OCI-LY1 (cell line): Measurements from ENCODE around the gene GNAS.

Source experiments
- H2AFZ ChIP-seq: fragments of 200-600 bp; sonication (generic), shearing (Covaris generic); 2 replicates; pipeline ENCODE4 v1.6.0; 2014; ENCODE audit warnings: antibody characterized with exemption, mild to moderate bottlenecking, low read length
- H3F3A ChIP-seq: fragments of 200-600 bp; sonication (generic), shearing (Covaris generic); 2 replicates; pipeline ENCODE4 v1.6.0; 2014; ENCODE audit warnings: mild to moderate bottlenecking, antibody characterized with exemption, low read length, moderate library complexity; ENCODE audit not compliant: insufficient read depth
- H3K27ac ChIP-seq: fragments of 200-600 bp; sonication (generic); 2 replicates; pipeline ENCODE4 v1.5.1; 2014; ENCODE audit warnings: low read length, mixed run types, mild to moderate bottlenecking, low read depth; ENCODE audit not compliant: poor library complexity, severe bottlenecking
- H3K27me3 ChIP-seq: fragments of 200-600 bp; sonication (generic); 2 replicates; pipeline ENCODE4 v1.6.0; 2014; ENCODE audit warnings: antibody characterized with exemption, mild to moderate bottlenecking, low read length, moderate library complexity; ENCODE audit not compliant: insufficient read depth
- H3K36me3 ChIP-seq: fragments of 200-600 bp; sonication (generic); 2 replicates; pipeline ENCODE4 v1.6.1; 2014; ENCODE audit warnings: mild to moderate bottlenecking, antibody characterized with exemption, low read length, moderate library complexity, mixed read lengths; ENCODE audit not compliant: insufficient read depth
- H3K4me1 ChIP-seq: fragments of 200-600 bp; sonication (generic); 2 replicates; pipeline ENCODE4 v1.5.1; 2014; ENCODE audit warnings: mild to moderate bottlenecking, low read length, moderate library complexity; ENCODE audit not compliant: insufficient read depth, severe bottlenecking
- H3K4me2 ChIP-seq: fragments of 200-600 bp; sonication (generic), shearing (Covaris generic); 2 replicates; pipeline ENCODE4 v1.6.1; 2014; ENCODE audit warnings: low read length
- H3K4me3 ChIP-seq: fragments of 200-600 bp; sonication (generic); 2 replicates; pipeline ENCODE4 v1.5.1; 2014; ENCODE audit warnings: low read length, low read depth, mild to moderate bottlenecking, mixed read lengths; ENCODE audit not compliant: poor library complexity, severe bottlenecking
- H3K79me2 ChIP-seq: fragments of 200-600 bp; shearing (Covaris generic); 2 replicates; pipeline ENCODE4 v1.6.1; 2016; ENCODE audit warnings: mixed run types, low read length, mixed read lengths; ENCODE audit not compliant: insufficient read depth
- H3K9ac ChIP-seq: fragments of 200-600 bp; sonication (generic), shearing (Covaris generic); 2 replicates; pipeline ENCODE4 v1.6.1; 2014; ENCODE audit warnings: mild to moderate bottlenecking, low read length, mixed read lengths
- H3K9me2 ChIP-seq: fragments of 200-600 bp; sonication (generic), shearing (Covaris generic); 2 replicates; pipeline ENCODE4 v1.6.1; 2014; ENCODE audit warnings: low read depth, mild to moderate bottlenecking, low read length, mixed read lengths
- H3K9me3 ChIP-seq: fragments of 200-600 bp; shearing (Covaris generic); 2 replicates; pipeline ENCODE4 v1.6.1; 2014; ENCODE audit warnings: low read length, mixed read lengths
- H4K20me1 ChIP-seq: fragments of 200-600 bp; sonication (generic), shearing (Covaris generic); 2 replicates; pipeline ENCODE4 v1.6.0; 2016; ENCODE audit warnings: mild to moderate bottlenecking, low read length; ENCODE audit not compliant: insufficient read depth
- EZH2 ChIP-seq: fragments of 200-600 bp; sonication (generic), shearing (Covaris generic); IDR thresholded peaks from 2 replicates; pipeline ENCODE4 v1.8.0; 2017; ENCODE audit warnings: borderline replicate concordance, mixed run types, mild to moderate bottlenecking, antibody characterized with exemption, low read length, moderate library complexity, mixed read lengths
- TF ChIP-seq, protein P1 (sequence below): fragments of 200-600 bp; sonication (generic), shearing (Covaris generic); IDR thresholded peaks from 2 replicates; pipeline ENCODE4 v1.5.1; 2017; ENCODE audit warnings: mild to moderate bottlenecking, antibody characterized with exemption, low read length, moderate library complexity, mixed read lengths

Gene GNAS

GRCh38 chr20:58893355-58894120, 41.0 kb downstream of the GNAS start:
- no peaks in the 10 kb centered on the region for H3K9me2 ChIP-seq
- H2AFZ ChIP-seq: no peak overlapping the region
- H3K9ac ChIP-seq: peak overlapping the region; percentile 84
- peaks cover 59% of the 10 kb centered on the region for H3K4me1 ChIP-seq
- H3K79me2 ChIP-seq: peaks cover 64% of the 10 kb centered on the region
- no peaks in the 10 kb centered on the region for H4K20me1 ChIP-seq
- no peaks in the 10 kb centered on the region for H3K9me3 ChIP-seq
- peak overlapping the region; percentile 75 for H3K4me3 ChIP-seq
- H3F3A ChIP-seq: peaks cover 6% of the 10 kb centered on the region; the same call in 1 of the 2 replicates
- peak overlapping the region; percentile 90 for H3K27ac ChIP-seq
- H3K4me2 ChIP-seq: peak overlapping the region; percentile 86
- H3K36me3 ChIP-seq: peaks cover 36% of the 10 kb centered on the region; the same call in 1 of the 2 replicates
- H3K27me3 ChIP-seq: no peaks in the 10 kb centered on the region
- no peak for TF ChIP-seq EZH2
- TF ChIP-seq, protein P1, sequence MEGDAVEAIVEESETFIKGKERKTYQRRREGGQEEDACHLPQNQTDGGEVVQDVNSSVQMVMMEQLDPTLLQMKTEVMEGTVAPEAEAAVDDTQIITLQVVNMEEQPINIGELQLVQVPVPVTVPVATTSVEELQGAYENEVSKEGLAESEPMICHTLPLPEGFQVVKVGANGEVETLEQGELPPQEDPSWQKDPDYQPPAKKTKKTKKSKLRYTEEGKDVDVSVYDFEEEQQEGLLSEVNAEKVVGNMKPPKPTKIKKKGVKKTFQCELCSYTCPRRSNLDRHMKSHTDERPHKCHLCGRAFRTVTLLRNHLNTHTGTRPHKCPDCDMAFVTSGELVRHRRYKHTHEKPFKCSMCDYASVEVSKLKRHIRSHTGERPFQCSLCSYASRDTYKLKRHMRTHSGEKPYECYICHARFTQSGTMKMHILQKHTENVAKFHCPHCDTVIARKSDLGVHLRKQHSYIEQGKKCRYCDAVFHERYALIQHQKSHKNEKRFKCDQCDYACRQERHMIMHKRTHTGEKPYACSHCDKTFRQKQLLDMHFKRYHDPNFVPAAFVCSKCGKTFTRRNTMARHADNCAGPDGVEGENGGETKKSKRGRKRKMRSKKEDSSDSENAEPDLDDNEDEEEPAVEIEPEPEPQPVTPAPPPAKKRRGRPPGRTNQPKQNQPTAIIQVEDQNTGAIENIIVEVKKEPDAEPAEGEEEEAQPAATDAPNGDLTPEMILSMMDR: no peak

DNA sequence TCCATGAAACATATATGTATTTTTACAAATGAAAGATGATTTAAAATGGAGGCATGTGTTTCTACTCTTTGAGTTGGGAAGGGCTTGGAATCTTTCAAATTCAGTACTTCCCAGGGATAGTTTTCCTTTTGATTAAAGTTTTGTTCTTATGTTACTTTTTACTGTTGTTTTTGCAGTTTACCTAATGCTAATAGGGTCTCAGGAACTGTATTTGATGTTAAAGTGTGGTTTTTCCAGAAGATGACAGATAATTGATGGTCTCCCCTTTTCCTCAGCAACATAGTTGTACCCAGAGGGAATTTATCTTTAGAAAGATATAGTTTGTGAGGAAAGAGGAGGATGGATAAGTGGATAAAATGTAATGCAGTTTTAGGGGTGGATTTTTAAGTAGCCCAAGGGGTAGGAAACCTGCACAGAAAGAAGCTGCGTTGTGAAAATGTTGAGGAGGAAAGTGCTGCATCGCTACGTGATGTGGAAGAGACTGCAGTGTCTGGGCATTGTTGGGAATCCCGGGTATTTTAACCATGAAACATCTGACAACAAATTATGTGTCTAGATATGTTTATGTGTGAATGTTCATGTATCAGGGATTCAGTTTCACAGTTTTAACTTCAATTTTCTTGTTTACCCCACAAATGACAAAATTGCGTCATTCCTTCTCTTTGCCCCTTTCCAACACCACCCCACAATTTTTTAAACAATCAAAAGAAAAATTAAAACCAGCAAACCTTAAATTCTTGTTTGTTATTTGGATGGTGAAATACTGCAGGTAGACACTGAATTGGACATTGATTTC, 42.3 kb downstream of the GNAS start:
- Histone ChIP-seq H3K4me3 (peak overlapping the region; percentile 75), H3K4me2 (peak overlapping the region; percentile 86), H3K79me2 (peaks cover 77% of the 10 kb centered on the region)

GRCh38 chr20:58895448-58896180, 43.1 kb downstream of the GNAS start:
- Histone ChIP-seq H3K27me3 (no peaks in the 10 kb centered on the region), H3K9ac (peak overlapping the region; percentile 84; the same call in 1 of the 2 replicates), H3K36me3 (peaks cover 57% of the 10 kb centered on the region; the same call in 1 of the 2 replicates), H3K4me2 (peak overlapping the region; percentile 86), H3K4me1 (peaks cover 76% of the 10 kb centered on the region), H2AFZ (no peak overlapping the region), H3K27ac (peak overlapping the region; percentile 90), H3K4me3 (peak overlapping the region; percentile 75), H3F3A (peaks cover 8% of the 10 kb centered on the region; the same call in 1 of the 2 replicates), H4K20me1 (peaks cover 3% of the 10 kb centered on the region; the same call in 1 of the 2 replicates), H3K9me2 (no peaks in the 10 kb centered on the region), H3K9me3 (no peaks in the 10 kb centered on the region), H3K79me2 (peaks cover 84% of the 10 kb centered on the region)
- TF ChIP-seq, protein P1: no peak
- TF ChIP-seq EZH2: no peak

More for the DNA sequence above, 42.3 kb downstream of the GNAS start:
- Histone ChIP-seq H3K9ac (peak overlapping the region; percentile 84), H3K27me3 (no peaks in the 10 kb centered on the region), H3F3A (peaks cover 8% of the 10 kb centered on the region; the same call in 1 of the 2 replicates), H2AFZ (no peak overlapping the region), H3K27ac (peak overlapping the region; percentile 90), H4K20me1 (no peaks in the 10 kb centered on the region), H3K36me3 (peaks cover 49% of the 10 kb centered on the region; the same call in 1 of the 2 replicates), H3K4me1 (peaks cover 72% of the 10 kb centered on the region), H3K9me3 (no peaks in the 10 kb centered on the region), H3K9me2 (no peaks in the 10 kb centered on the region)
- TF ChIP-seq, protein P1: no peak
- no peak for TF ChIP-seq EZH2
